ENCODE measurements around the gene ORAI3.

The ORAI3 gene

GRCh38 chr16:30998852-30999761, 50.2 kb downstream of the ORAI3 start:
- H3K4me3 ChIP-seq (ENCODE audit: low read length): no peak overlapping the region
- peaks cover 5% of the 10 kb centered on the region for H3K9me3 ChIP-seq (ENCODE audit: low read length)
- no peak overlapping the region for H2AFZ ChIP-seq (ENCODE audit: low read depth, low read length)
- H3K4me1 ChIP-seq (ENCODE audit: insufficient read depth, low read length): peaks cover 5% of the 10 kb centered on the region
- H3K36me3 ChIP-seq (ENCODE audit: insufficient read depth, low read length): no peaks in the 10 kb centered on the region
- no peaks in the 10 kb centered on the region for H3K27me3 ChIP-seq (ENCODE audit: insufficient read depth, low read length)

GRCh38 chr16:31000671-31001382, 52.0 kb downstream of the ORAI3 start:
- H3K4me3 ChIP-seq (ENCODE audit: low read length): no peak overlapping the region
- no peaks in the 10 kb centered on the region for H3K27me3 ChIP-seq (ENCODE audit: insufficient read depth, low read length)
- peaks cover 6% of the 10 kb centered on the region for H3K4me1 ChIP-seq (ENCODE audit: insufficient read depth, low read length)
- H2AFZ ChIP-seq (ENCODE audit: low read depth, low read length): no peak overlapping the region
- H3K9me3 ChIP-seq (ENCODE audit: low read length): peaks cover 5% of the 10 kb centered on the region
- H3K36me3 ChIP-seq (ENCODE audit: insufficient read depth, low read length): no peaks in the 10 kb centered on the region

GRCh38 chr16:31001507-31002249, 52.8 kb downstream of the ORAI3 start:
- H3K4me3 ChIP-seq (ENCODE audit: low read length): no peak overlapping the region
- no peaks in the 10 kb centered on the region for H3K27me3 ChIP-seq (ENCODE audit: insufficient read depth, low read length)
- H3K36me3 ChIP-seq (ENCODE audit: insufficient read depth, low read length): no peaks in the 10 kb centered on the region
- peaks cover 15% of the 10 kb centered on the region for H3K4me1 ChIP-seq (ENCODE audit: insufficient read depth, low read length)
- H3K9me3 ChIP-seq (ENCODE audit: low read length): peaks cover 5% of the 10 kb centered on the region
- no peak overlapping the region for H2AFZ ChIP-seq (ENCODE audit: low read depth, low read length)

- Histone ChIP-seq H3K27me3 (ENCODE audit: insufficient read depth, low read length) (no peaks in the 10 kb centered on the region), H3K36me3 (ENCODE audit: insufficient read depth, low read length) (no peaks in the 10 kb centered on the region), H3K4me1 (ENCODE audit: insufficient read depth, low read length) (peaks cover 15% of the 10 kb centered on the region), H2AFZ (ENCODE audit: low read depth, low read length) (no peak overlapping the region), H3K4me3 (ENCODE audit: low read length) (no peak overlapping the region), H3K9me3 (ENCODE audit: low read length) (peaks cover 5% of the 10 kb centered on the region)
These were observed 53.4 kb downstream of the ORAI3 start for GRCh38 chr16:31002250-31002700.

- H3K36me3 ChIP-seq (ENCODE audit: insufficient read depth, low read length): no peaks in the 10 kb centered on the region
- peaks cover 15% of the 10 kb centered on the region for H3K4me1 ChIP-seq (ENCODE audit: insufficient read depth, low read length)
- H3K27me3 ChIP-seq (ENCODE audit: insufficient read depth, low read length): no peaks in the 10 kb centered on the region
- no peak overlapping the region for H3K4me3 ChIP-seq (ENCODE audit: low read length)
- no peak overlapping the region for H2AFZ ChIP-seq (ENCODE audit: low read depth, low read length)
- no peaks in the 10 kb centered on the region for H3K9me3 ChIP-seq (ENCODE audit: low read length)
These were observed 54.0 kb downstream of the ORAI3 start for GRCh38 chr16:31002862-31003341.

GRCh38 chr16:31003744-31004143, 54.9 kb downstream of the ORAI3 start:
- peaks cover 15% of the 10 kb centered on the region for H3K4me1 ChIP-seq (ENCODE audit: insufficient read depth, low read length)
- H3K9me3 ChIP-seq (ENCODE audit: low read length): no peaks in the 10 kb centered on the region
- no peaks in the 10 kb centered on the region for H3K36me3 ChIP-seq (ENCODE audit: insufficient read depth, low read length)
- H2AFZ ChIP-seq (ENCODE audit: low read depth, low read length): no peak overlapping the region
- no peak overlapping the region for H3K4me3 ChIP-seq (ENCODE audit: low read length)
- no peaks in the 10 kb centered on the region for H3K27me3 ChIP-seq (ENCODE audit: insufficient read depth, low read length)
